Stimulated activated CD4-positive, alpha-beta T cell treated with anti-CD3 and anti-CD28 coated beads, TNF-alpha, amount 100 ng/mL, for 24 hours (primary cell): ENCODE data around the gene NAA80.
"Not testable (repeated sequence)": the region's sequence is repeated elsewhere in the genome, so short reads cannot be mapped to it uniquely, and the experiment has no call there.

Source experiments
- DNase-seq, 3 experiments: peaks; one replicate each; pipeline ENCODE4 v3.0.0-alpha.2; 2020; ENCODE audit warnings: low read depth in 3 of 3

The NAA80 gene

GRCh38 chr3:50270422-50271224 lies 28.6 kb downstream of the NAA80 start:
- no peak for DNase-seq

- no peak for DNase-seq
Measured at GRCh38 chr3:50269977-50270413, 29.2 kb downstream of the NAA80 start.

- DNase-seq: no peak
Measured at GRCh38 chr3:50269460-50269859, 29.7 kb downstream of the NAA80 start.

GRCh38 chr3:50268703-50269451 lies 30.3 kb downstream of the NAA80 start, which contains the start of gene SEMA3B:
Gene SEMA3B (plus strand): TSS chr3:50269147. CDS start chr3:50269241, 94 bp downstream.
- DNase-seq: no peak

- DNase-seq: no peak
Measured at GRCh38 chr3:50268276-50268675, 30.9 kb downstream of the NAA80 start.

- DNase-seq: no peak
Measured at GRCh38 chr3:50267280-50267913, 31.8 kb downstream of the NAA80 start.

- DNase-seq: no peak
Measured at GRCh38 chr3:50266836-50267235, 32.4 kb downstream of the NAA80 start.

- no peak for DNase-seq
Measured at GRCh38 chr3:50266017-50266416, 33.2 kb downstream of the NAA80 start.

- no peak for DNase-seq
Measured at GRCh38 chr3:50265571-50265970, 33.6 kb downstream of the NAA80 start.

GRCh38 chr3:50264964-50265485 lies 34.2 kb downstream of the NAA80 start:
- no peak for DNase-seq

- DNase-seq: no peak
Measured at GRCh38 chr3:50264383-50264963, 34.7 kb downstream of the NAA80 start.

GRCh38 chr3:50263478-50264382 lies 35.5 kb downstream of the NAA80 start:
- no peak for DNase-seq

GRCh38 chr3:50262778-50263177 lies 36.4 kb downstream of the NAA80 start:
- DNase-seq: no peak

GRCh38 chr3:50262200-50262599 lies 37.0 kb downstream of the NAA80 start:
- not testable (repeated sequence) for DNase-seq

GRCh38 chr3:50261505-50261904 lies 37.7 kb downstream of the NAA80 start:
- no peak for DNase-seq

- DNase-seq: no peak
Measured at GRCh38 chr3:50260942-50261441, 38.2 kb downstream of the NAA80 start.

GRCh38 chr3:50260027-50260941 lies 38.9 kb downstream of the NAA80 start:
- DNase-seq: peak; percentile 63 to 85 (median 69)

GRCh38 chr3:50259432-50260026 lies 39.7 kb downstream of the NAA80 start:
- no peak for DNase-seq

- no peak for DNase-seq
Measured at GRCh38 chr3:50258979-50259378, 40.2 kb downstream of the NAA80 start.
